AG04450 (cell line): ENCODE measurements around the gene PRKCZ. TPM values are rescaled to one million over a fixed set of nuclear protein-coding genes. Genes with fewer than 3 reads are reported as not detected.
A peak's percentile ranks its signal among the peaks of the same experiment; 100 is the strongest.

Experiments used
- CTCF ChIA-PET: fragments of 300-600, 350-600 bp; formaldehyde crosslinking; extraction: SDS; loops from one replicate; lab custom pipeline; 2022; ENCODE audit warnings: antibody characterized with exemption, inconsistent platforms; lab: Charles Lee
- POLR2A ChIA-PET: fragments of 350-600 bp; formaldehyde crosslinking; extraction: SDS; loops from one replicate; lab custom pipeline; 2021; ENCODE audit warnings: antibody characterized with exemption, inconsistent platforms; lab: Yijun Ruan, JAX
- DNase-seq: peaks from one replicate; pipeline ENCODE4 v3.0.0-alpha.2; 2011; ENCODE audit warnings: low read depth, low spot score
- H3K27ac ChIP-seq: one replicate; pipeline ENCODE4 v1.5.1; 2012; ENCODE audit warnings: low read depth, low read length, control low read depth
- H3K27me3 ChIP-seq: one replicate; pipeline ENCODE4 v1.6.0; 2012; ENCODE audit warnings: low read length; ENCODE audit not compliant: control insufficient read depth, insufficient read depth
- H3K4me3 ChIP-seq: 2 replicates; pipeline ENCODE4 v1.5.1; 2011; ENCODE audit warnings: mild to moderate bottlenecking, low read depth, low read length, control low read depth
- H3K9me3 ChIP-seq: 2 replicates; pipeline ENCODE4 v1.5.1; 2012; ENCODE audit warnings: low read length; ENCODE audit not compliant: control insufficient read depth, insufficient read depth
- CTCF ChIP-seq: IDR thresholded peaks from 2 replicates; pipeline ENCODE4 v1.5.1; 2011; ENCODE audit warnings: low read depth, low read length, control low read depth, inconsistent platforms
- polyA plus RNA-seq: library from polyadenylated mRNA; depleted of rRNA; stranded (reverse); fragments of >200 nt; gene quantifications from 2 replicates; pipeline ENCODE4 v1.2.3, GENCODE V29; 2011

PRKCZ gene
- polyA plus RNA-seq, 1 experiment: 3.0 TPM

- no peak overlapping the region for H3K27ac ChIP-seq
- DNase-seq: no peak
- H3K9me3 ChIP-seq: peaks cover 5% of the 10 kb centered on the region; the same call in 1 of the 2 replicates
- no peak overlapping the region for H3K4me3 ChIP-seq
- ChIA-PET CTCF (interaction anchor here (0.6 to 2.0 kb wide), 2 partner anchors 10 to 11 kb away, joined by 4 to 6 read pairs; no protein-coding TSS in a partner anchor), POLR2A (no interaction called here)
- no peak for TF ChIP-seq CTCF
- no peaks in the 10 kb centered on the region for H3K27me3 ChIP-seq
These were observed 79.9 kb downstream of the PRKCZ start for GRCh38 chr1:2130156-2130555.

GRCh38 chr1:2130871-2131289 lies 80.7 kb downstream of the PRKCZ start:
- DNase-seq: no peak
- POLR2A ChIA-PET: no interaction called here
- no peak overlapping the region for H3K4me3 ChIP-seq

GRCh38 chr1:2132222-2133038 lies 82.2 kb downstream of the PRKCZ start:
- DNase-seq: no peak
- CTCF ChIA-PET: interaction anchor here (1.0 to 1.5 kb wide), 4 partner anchors 40 to 62 kb away, joined by 4 to 9 read pairs (median 4); partner anchors contain the start of gene FAAP20
- POLR2A ChIA-PET: interaction anchor here (0.8 kb wide), 1 partner anchor 134 kb away, joined by 3 read pairs; no protein-coding TSS in a partner anchor
- H3K27me3 ChIP-seq: no peaks in the 10 kb centered on the region
- H3K9me3 ChIP-seq: no peaks in the 10 kb centered on the region; the same call in 1 of the 2 replicates
- H3K27ac ChIP-seq: peak overlapping the region; percentile 96
- H3K4me3 ChIP-seq: peak overlapping the region; percentile 56
- peak; percentile 53 for TF ChIP-seq CTCF

More at GRCh38 chr1:2130871-2131289, 80.7 kb downstream of the PRKCZ start:
- Histone ChIP-seq H3K9me3 (no peaks in the 10 kb centered on the region; the same call in 1 of the 2 replicates), H3K27ac (no peak overlapping the region), H3K27me3 (no peaks in the 10 kb centered on the region)
- CTCF ChIA-PET: interaction anchor here (2.0 kb wide), 1 partner anchor 9 kb away, joined by 6 read pairs; no protein-coding TSS in a partner anchor
- no peak for TF ChIP-seq CTCF

GRCh38 chr1:2133039-2133878 lies 83.0 kb downstream of the PRKCZ start:
- peak overlapping the region; percentile 56 for H3K4me3 ChIP-seq
- H3K27ac ChIP-seq: peak overlapping the region; percentile 96
- no peaks in the 10 kb centered on the region; the same call in 1 of the 2 replicates for H3K9me3 ChIP-seq
- TF ChIP-seq CTCF: no peak
- DNase-seq: peak; percentile 98
- ChIA-PET POLR2A (interaction anchor here (0.6 to 0.8 kb wide), 2 partner anchors 45 to 135 kb away, joined by 3 read pairs; no protein-coding TSS in a partner anchor), CTCF (interaction anchor here (1.0 to 1.5 kb wide), 3 partner anchors 39 to 61 kb away, joined by 4 to 9 read pairs (median 4); partner anchors contain the start of gene FAAP20)
- H3K27me3 ChIP-seq: peaks cover 4% of the 10 kb centered on the region
